ENCODE measurements around the gene KRTAP10-7. TPM values are rescaled to one million over a fixed set of nuclear protein-coding genes. Genes with fewer than 3 reads are reported as not detected.
"Not testable (repeated sequence)": the region's sequence is repeated elsewhere in the genome, so short reads cannot be mapped to it uniquely, and the experiment has no call there.

KRTAP10-7 gene
- total RNA-seq, 1 donor from 2014 or later = not detected

GRCh38 chr21:44619886-44620285, 19.5 kb downstream of the KRTAP10-7 start:
- Histone ChIP-seq H3K27ac (no peak overlapping the region), H3K27me3 (no peaks in the 10 kb centered on the region), H3K4me1 (no peaks in the 10 kb centered on the region), H3K9me3 (peaks cover 12% of the 10 kb centered on the region), H3K36me3 (no peaks in the 10 kb centered on the region), H3K4me3 (no peak overlapping the region)
- ATAC-seq = no peak
- intact Hi-C loops (cut with DNase I) = no loop called here
- TF ChIP-seq CTCF (IDR thresholded peaks at IDR 0.05) = no peak
- DNase-seq = no peak

GRCh38 chr21:44623575-44623974, 23.2 kb downstream of the KRTAP10-7 start:
- TF ChIP-seq CTCF (IDR thresholded peaks at IDR 0.05) = no peak
- ATAC-seq (no peak), DNase-seq (no peak)
- intact Hi-C loops (cut with DNase I) = no loop called here
- H3K4me3 ChIP-seq = no peak overlapping the region
- H3K27me3 ChIP-seq = no peaks in the 10 kb centered on the region
- peaks cover 12% of the 10 kb centered on the region for H3K9me3 ChIP-seq
- H3K36me3 ChIP-seq = no peaks in the 10 kb centered on the region
- no peaks in the 10 kb centered on the region for H3K4me1 ChIP-seq
- H3K27ac ChIP-seq = no peak overlapping the region

GRCh38 chr21:44625756-44626155, 25.4 kb downstream of the KRTAP10-7 start:
- no peaks in the 10 kb centered on the region for H3K4me1 ChIP-seq
- H3K9me3 ChIP-seq = peaks cover 12% of the 10 kb centered on the region
- DNase-seq = no peak
- H3K27ac ChIP-seq = no peak overlapping the region
- intact Hi-C loops (cut with DNase I) = no loop called here
- no peak for ATAC-seq
- H3K27me3 ChIP-seq = no peaks in the 10 kb centered on the region
- H3K4me3 ChIP-seq = no peak overlapping the region
- TF ChIP-seq CTCF (IDR thresholded peaks at IDR 0.05) = no peak
- H3K36me3 ChIP-seq = no peaks in the 10 kb centered on the region

GRCh38 chr21:44626262-44626661, 25.9 kb downstream of the KRTAP10-7 start:
- intact Hi-C loops (cut with DNase I) = no loop called here
- Histone ChIP-seq H3K27ac (no peak overlapping the region), H3K4me3 (no peak overlapping the region), H3K36me3 (no peaks in the 10 kb centered on the region), H3K27me3 (no peaks in the 10 kb centered on the region), H3K9me3 (peaks cover 17% of the 10 kb centered on the region), H3K4me1 (no peaks in the 10 kb centered on the region)
- no peak for TF ChIP-seq CTCF (IDR thresholded peaks at IDR 0.05)
- no peak for DNase-seq
- no peak for ATAC-seq

GRCh38 chr21:44626673-44627143, 26.3 kb downstream of the KRTAP10-7 start, which contains the start of gene KRTAP10-9:
Gene KRTAP10-9, plus strand, starts transcription at chr21:44627093. Its CDS starts 79 bp downstream, at chr21:44627172.
- Histone ChIP-seq H3K27me3 (no peaks in the 10 kb centered on the region), H3K4me3 (no peak within 1 kb of the TSS), H3K9me3 (peaks cover 20% of the 10 kb centered on the region), H3K27ac (no peak within 1 kb of the TSS), H3K36me3 (no peaks in the 10 kb centered on the region), H3K4me1 (no peaks in the 10 kb centered on the region)
- intact Hi-C loops (cut with DNase I) = no loop called here
- no peak for ATAC-seq
- no peak for DNase-seq
- no peak for TF ChIP-seq CTCF (IDR thresholded peaks at IDR 0.05)

GRCh38 chr21:44627181-44627822, 26.9 kb downstream of the KRTAP10-7 start:
- H3K27me3 ChIP-seq; DNase-seq; H3K36me3 ChIP-seq; H3K27ac ChIP-seq; H3K4me1 ChIP-seq; intact Hi-C loops (cut with DNase I); H3K4me3 ChIP-seq; ATAC-seq: not testable (repeated sequence)
- peaks cover 20% of the 10 kb centered on the region for H3K9me3 ChIP-seq

- peaks cover 18% of the 10 kb centered on the region for H3K9me3 ChIP-seq
- intact Hi-C loops (cut with DNase I); H3K27ac ChIP-seq; H3K4me1 ChIP-seq; H3K27me3 ChIP-seq; H3K4me3 ChIP-seq; ATAC-seq; H3K36me3 ChIP-seq: not testable (repeated sequence)
- DNase-seq = peak; percentile 52
Measured at GRCh38 chr21:44627831-44628233, 27.4 kb downstream of the KRTAP10-7 start.

Data from upper lobe of right lung (tissue), 1 donor.